Activated CD4-positive, alpha-beta T cell treated with anti-CD3 and anti-CD28 coated beads, Interleukin-2, amount 50 U/mL, for 24 hours (primary cell): ENCODE measurements around the gene PTPN22.

ENCODE experiments used
- DNase-seq, 2 donors: peaks; one replicate each; pipeline ENCODE4 v3.0.0-alpha.2; 2020; ENCODE audit warnings: low read depth in 1 of 2, low spot score in 1 of 2

Gene PTPN22

GRCh38 chr1:113765306-113766230 lies 105.9 kb downstream of the PTPN22 start:
- DNase-seq: no peak
